ENCODE results near the gene GAPT.

DNA sequence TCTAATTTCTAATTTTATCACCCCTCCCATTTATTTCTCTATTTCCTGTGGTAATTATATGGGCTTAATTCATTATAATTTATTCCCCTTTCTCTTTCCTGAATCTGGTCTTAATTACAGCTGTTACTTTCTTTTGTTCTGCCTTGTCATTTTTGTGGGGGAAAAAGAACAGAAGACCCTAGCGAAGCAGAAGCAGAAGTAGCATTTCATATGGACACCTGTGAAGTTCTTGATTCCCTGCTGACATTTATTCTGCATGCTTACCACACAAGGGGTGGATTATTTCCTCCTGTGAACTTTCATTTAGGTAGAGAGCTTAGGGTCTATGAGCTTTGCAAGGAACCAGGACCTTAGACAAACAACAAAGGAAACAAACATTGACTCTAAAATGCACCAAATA is 33.3 kb downstream of the GAPT start:
- TF ChIP-seq, protein P1, sequence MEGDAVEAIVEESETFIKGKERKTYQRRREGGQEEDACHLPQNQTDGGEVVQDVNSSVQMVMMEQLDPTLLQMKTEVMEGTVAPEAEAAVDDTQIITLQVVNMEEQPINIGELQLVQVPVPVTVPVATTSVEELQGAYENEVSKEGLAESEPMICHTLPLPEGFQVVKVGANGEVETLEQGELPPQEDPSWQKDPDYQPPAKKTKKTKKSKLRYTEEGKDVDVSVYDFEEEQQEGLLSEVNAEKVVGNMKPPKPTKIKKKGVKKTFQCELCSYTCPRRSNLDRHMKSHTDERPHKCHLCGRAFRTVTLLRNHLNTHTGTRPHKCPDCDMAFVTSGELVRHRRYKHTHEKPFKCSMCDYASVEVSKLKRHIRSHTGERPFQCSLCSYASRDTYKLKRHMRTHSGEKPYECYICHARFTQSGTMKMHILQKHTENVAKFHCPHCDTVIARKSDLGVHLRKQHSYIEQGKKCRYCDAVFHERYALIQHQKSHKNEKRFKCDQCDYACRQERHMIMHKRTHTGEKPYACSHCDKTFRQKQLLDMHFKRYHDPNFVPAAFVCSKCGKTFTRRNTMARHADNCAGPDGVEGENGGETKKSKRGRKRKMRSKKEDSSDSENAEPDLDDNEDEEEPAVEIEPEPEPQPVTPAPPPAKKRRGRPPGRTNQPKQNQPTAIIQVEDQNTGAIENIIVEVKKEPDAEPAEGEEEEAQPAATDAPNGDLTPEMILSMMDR (IDR thresholded peaks at IDR 0.05) = no peak
- TF ChIP-seq POLR2AphosphoS5 (IDR thresholded peaks at IDR 0.05) (no peak), EP300 (IDR thresholded peaks at IDR 0.05) (no peak), POLR2A (IDR thresholded peaks at IDR 0.05) (no peak)
